ENCODE data around the gene MVB12B. TPM values are rescaled to one million over a fixed set of nuclear protein-coding genes. Genes with fewer than 3 reads are reported as not detected.

The MVB12B gene
- total RNA-seq, 1 experiment from 2014 or later, result 9.4 TPM

- POLR2A ChIA-PET, result no interaction called here
- DNase-seq (ENCODE audit: low read depth, low spot score), result no peak
- CTCF ChIA-PET, result no interaction called here
- intact Hi-C loops (cut with micrococcal nuclease; ENCODE audit: unreplicated experiment) (no loop called here), in situ Hi-C loops (cut with HindIII; ENCODE audit: low pct_unique_long_range_greater_than_20kb, low sequenced_read_pairs) (no loop called here)
- ATAC-seq, result no peak
- Histone ChIP-seq H3K27ac (ENCODE audit: low read length) (no peak overlapping the region), H3K9me3 (ENCODE audit: control insufficient read depth, insufficient read depth, low read depth, low read length) (no peaks in the 10 kb centered on the region), H3K36me3 (ENCODE audit: control insufficient read depth, insufficient read depth, low read length) (no peaks in the 10 kb centered on the region), H3K4me3 (ENCODE audit: low read depth in 2 of 2, low read length in 2 of 2) (no peak overlapping the region), H3K4me1 (ENCODE audit: control insufficient read depth, insufficient read depth, low read length) (no peaks in the 10 kb centered on the region; the same call in 1 of the 2 replicates), H3K27me3 (ENCODE audit: control insufficient read depth, insufficient read depth, low read length) (peaks cover 20% of the 10 kb centered on the region)
- TF ChIP-seq CTCF (IDR thresholded peaks at IDR 0.05) (no peak), TCF7L2 (IDR thresholded peaks at IDR 0.05; ENCODE audit: low read depth, low read length) (no peak), SIN3A (IDR thresholded peaks at IDR 0.05; ENCODE audit: borderline replicate concordance, insufficient read depth, low read depth, low read length) (no peak), REST (IDR thresholded peaks at IDR 0.05; ENCODE audit: insufficient read depth in 1 of 2, low read depth in 2 of 2, low read length in 1 of 2) (no peak), POLR2AphosphoS5 (IDR thresholded peaks at IDR 0.05; ENCODE audit: low read depth, low read length) (no peak)
- no TSS peak for BruUV-seq (replicated peaks)
Observed at GRCh38 chr9:126520453-126520852, 193.8 kb downstream of the MVB12B start.

GRCh38 chr9:126521089-126521488, 194.5 kb downstream of the MVB12B start:
- Histone ChIP-seq H3K9me3 (ENCODE audit: control insufficient read depth, insufficient read depth, low read depth, low read length) (no peaks in the 10 kb centered on the region), H3K27ac (ENCODE audit: low read length) (no peak overlapping the region), H3K4me1 (ENCODE audit: control insufficient read depth, insufficient read depth, low read length) (no peaks in the 10 kb centered on the region; the same call in 1 of the 2 replicates), H3K27me3 (ENCODE audit: control insufficient read depth, insufficient read depth, low read length) (peaks cover 20% of the 10 kb centered on the region), H3K36me3 (ENCODE audit: control insufficient read depth, insufficient read depth, low read length) (no peaks in the 10 kb centered on the region), H3K4me3 (ENCODE audit: low read depth in 2 of 2, low read length in 2 of 2) (no peak overlapping the region)
- POLR2A ChIA-PET, result no interaction called here
- DNase-seq (ENCODE audit: low read depth, low spot score) (no peak), ATAC-seq (no peak)
- BruUV-seq (replicated peaks), result no TSS peak
- CTCF ChIA-PET, result no interaction called here
- in situ Hi-C loops (cut with HindIII; ENCODE audit: low pct_unique_long_range_greater_than_20kb, low sequenced_read_pairs), result no loop called here
- intact Hi-C loops (cut with micrococcal nuclease; ENCODE audit: unreplicated experiment), result no loop called here
- TF ChIP-seq REST (IDR thresholded peaks at IDR 0.05; ENCODE audit: insufficient read depth in 1 of 2, low read depth in 2 of 2, low read length in 1 of 2), result no peak
- TF ChIP-seq TCF7L2 (IDR thresholded peaks at IDR 0.05; ENCODE audit: low read depth, low read length), result no peak
